Astrocyte of the spinal cord (primary cell): Measurements from ENCODE around the gene ARVCF.
A peak's percentile ranks its signal among the peaks of the same experiment; 100 is the strongest.

Experiments used
- DNase-seq: peaks from one replicate; pipeline ENCODE4 v3.0.0; 2011; ENCODE audit warnings: low read depth, low spot score
- H3K4me3 ChIP-seq: 2 replicates; pipeline ENCODE4 v1.5.1; 2011; ENCODE audit warnings: low read depth, mild to moderate bottlenecking, low read length, moderate library complexity
- CTCF ChIP-seq: IDR thresholded peaks from 2 replicates; pipeline ENCODE4 v1.5.1; 2012; ENCODE audit warnings: low read depth, mild to moderate bottlenecking, low read length, inconsistent platforms
- in situ Hi-C: cut with HindIII; loops from 2 replicates; pipeline ENCODE4 v1.10.0; 2017; ENCODE audit warnings: low sequenced_read_pairs

The ARVCF gene

GRCh38 chr22:19977296-19978243 is 39.1 kb downstream of the ARVCF start:
- in situ Hi-C loops: no loop called here
- TF ChIP-seq CTCF: no peak
- DNase-seq: no peak
- no peak overlapping the region for H3K4me3 ChIP-seq

GRCh38 chr22:19976671-19977070 is 40.0 kb downstream of the ARVCF start:
- DNase-seq: no peak
- in situ Hi-C loops: no loop called here
- H3K4me3 ChIP-seq: no peak overlapping the region
- TF ChIP-seq CTCF: no peak

GRCh38 chr22:19975707-19976035 is 41.0 kb downstream of the ARVCF start:
- DNase-seq: no peak
- in situ Hi-C loops: no loop called here
- H3K4me3 ChIP-seq: no peak overlapping the region
- no peak for TF ChIP-seq CTCF

GRCh38 chr22:19974935-19975706 is 41.5 kb downstream of the ARVCF start:
- no peak overlapping the region for H3K4me3 ChIP-seq
- no peak for TF ChIP-seq CTCF
- in situ Hi-C loops: no loop called here
- DNase-seq: no peak

DNA sequence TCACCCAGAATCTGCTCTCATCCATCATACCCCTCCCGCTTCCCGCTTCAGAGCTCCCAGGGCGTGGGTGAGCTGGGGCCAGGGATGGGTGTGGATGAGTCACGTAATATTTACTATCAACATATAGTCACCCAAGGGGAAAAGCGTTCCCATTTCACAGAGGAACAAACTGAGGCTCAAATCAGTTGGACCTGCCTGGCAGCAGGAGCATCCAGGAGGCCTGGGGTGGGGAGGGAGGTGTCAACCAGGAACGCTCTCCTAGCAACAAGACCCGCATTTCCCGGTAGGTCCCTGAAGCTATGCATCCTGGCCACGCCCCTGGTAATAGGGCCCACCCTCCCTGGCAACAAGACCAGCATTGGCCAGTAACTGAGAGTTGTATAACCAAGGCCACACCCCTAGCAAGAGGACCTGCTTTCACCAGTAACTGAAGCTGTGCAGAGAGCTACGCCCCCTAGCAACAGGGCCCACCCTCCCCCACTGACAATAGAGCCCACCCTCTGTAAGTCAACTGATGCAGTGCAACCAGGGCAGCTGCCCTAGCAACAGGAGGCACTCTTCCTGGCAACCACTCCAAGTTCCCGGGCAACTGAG is 42.3 kb downstream of the ARVCF start:
- DNase-seq: peak; percentile 77
- H3K4me3 ChIP-seq: no peak overlapping the region

More for the DNA sequence above, 42.3 kb downstream of the ARVCF start:
- in situ Hi-C loops: no loop called here
- TF ChIP-seq CTCF: no peak
